HepG2 (cell line): ENCODE data around the gene CD37. TPM values are rescaled to one million over a fixed set of nuclear protein-coding genes. Genes with fewer than 3 reads are reported as not detected.

Experiments used
- AGO2 ChIP-seq: fragments of 200-400 bp; formaldehyde crosslinking; optimal IDR thresholded peaks from 2 replicates; pipeline ENCODE3; 2017; ENCODE audit warnings: mild to moderate bottlenecking, low read depth, low read length, moderate library complexity
- BRD4 ChIP-seq: sonication (generic); formaldehyde crosslinking; IDR thresholded peaks from 2 replicates; pipeline ENCODE4 v1.4.0; 2020; ENCODE audit warnings: missing genetic modification reagents
- CENPX ChIP-seq: sonication (generic); formaldehyde crosslinking; IDR thresholded peaks from 2 replicates; pipeline ENCODE4 v1.9.0; 2021; ENCODE audit warnings: mild to moderate bottlenecking, missing genetic modification reagents, moderate library complexity
- FOXP1 ChIP-seq, 2 experiments: fragments of 450-650 bp in 1 of 2; IDR thresholded peaks; 2 replicates each; pipeline ENCODE4 v1.6.1; 2017 to 2018; ENCODE audit warnings: antibody characterized with exemption in 1 of 2
- GLI4 ChIP-seq: sonication (generic); formaldehyde crosslinking; IDR thresholded peaks from 2 replicates; pipeline ENCODE4 v1.5.1; 2020; ENCODE audit warnings: missing genetic modification reagents, mild to moderate bottlenecking, moderate library complexity, borderline replicate concordance
- HCFC1 ChIP-seq: fragments of 150-350 bp; IDR thresholded peaks from 2 replicates; pipeline ENCODE4 v1.6.1; 2014; ENCODE audit warnings: low read depth, low read length
- HMGXB4 ChIP-seq, 2 experiments: sonication (generic) in 1 of 2; formaldehyde crosslinking in 1 of 2; IDR thresholded peaks; 2 replicates each; pipeline versions ENCODE4 v1.4.0 to v1.6.1; 2018 to 2020; ENCODE audit warnings: missing genetic modification reagents in 2 of 2, borderline replicate concordance in 1 of 2, low read depth in 1 of 2, mild to moderate bottlenecking in 1 of 2, missing biosample characterization in 1 of 2
- HOMEZ ChIP-seq: IDR thresholded peaks from 2 replicates; pipeline ENCODE4 v1.6.1; 2016; ENCODE audit warnings: low read depth
- KMT2B ChIP-seq: IDR thresholded peaks from 2 replicates; pipeline ENCODE4 v1.6.1; 2016; ENCODE audit warnings: missing genetic modification reagents, missing compliant biosample characterization
- LBX2 ChIP-seq: sonication (generic); formaldehyde crosslinking; IDR thresholded peaks from 2 replicates; pipeline ENCODE4 v1.5.0; 2020; ENCODE audit warnings: missing genetic modification reagents, mild to moderate bottlenecking, borderline replicate concordance
- NR2F2 ChIP-seq: IDR thresholded peaks from 2 replicates; pipeline ENCODE4 v1.6.1; 2012; ENCODE audit warnings: low read depth, inconsistent platforms, borderline replicate concordance
- PAWR ChIP-seq: sonication (generic); formaldehyde crosslinking; IDR thresholded peaks from 2 replicates; pipeline ENCODE4 v1.4.0; 2020; ENCODE audit warnings: missing genetic modification reagents, mild to moderate bottlenecking, borderline replicate concordance
- RFXAP ChIP-seq: sonication (generic); formaldehyde crosslinking; IDR thresholded peaks from 2 replicates; pipeline ENCODE4 v1.4.0; 2020; ENCODE audit warnings: missing genetic modification reagents, borderline replicate concordance
- RORA ChIP-seq: sonication (generic); formaldehyde crosslinking; IDR thresholded peaks from 2 replicates; pipeline ENCODE4 v1.5.0; 2020; ENCODE audit warnings: mild to moderate bottlenecking, missing genetic modification reagents, moderate library complexity
- RXRA ChIP-seq: sonication (generic); formaldehyde crosslinking; IDR thresholded peaks from 2 replicates; pipeline ENCODE4 v1.5.1; 2020; ENCODE audit warnings: missing genetic modification reagents
- SIN3A ChIP-seq: IDR thresholded peaks from 2 replicates; pipeline ENCODE4 v1.6.1; 2011; ENCODE audit warnings: low read depth, mild to moderate bottlenecking, control low read depth, low read length, borderline replicate concordance
- SNAPC5 ChIP-seq: sonication (generic); formaldehyde crosslinking; IDR thresholded peaks from 2 replicates; pipeline ENCODE4 v1.8.1; 2023; ENCODE audit warnings: mild to moderate bottlenecking, missing genetic modification reagents, borderline replicate concordance
- YY1 ChIP-seq: IDR thresholded peaks from 2 replicates; pipeline ENCODE4 v1.6.1; 2011; ENCODE audit warnings: low read length, low read depth, moderate library complexity, mild to moderate bottlenecking; ENCODE audit not compliant: insufficient read depth, insufficient replicate concordance
- ZFP36L1 ChIP-seq: sonication (generic); formaldehyde crosslinking; IDR thresholded peaks from 2 replicates; pipeline ENCODE4 v1.8.0; 2022; ENCODE audit warnings: mild to moderate bottlenecking, missing genetic modification reagents, moderate library complexity
- ZFX ChIP-seq: sonication (generic); formaldehyde crosslinking; IDR thresholded peaks from 2 replicates; pipeline ENCODE4 v1.4.0; 2020; ENCODE audit warnings: mild to moderate bottlenecking, low read depth, missing genetic modification reagents, moderate library complexity
- ZNF121 ChIP-seq: sonication (generic); formaldehyde crosslinking; IDR thresholded peaks from 2 replicates; pipeline ENCODE4 v1.5.0; 2020; ENCODE audit warnings: mild to moderate bottlenecking, missing genetic modification reagents
- ZNF143 ChIP-seq: sonication (generic); formaldehyde crosslinking; IDR thresholded peaks from 2 replicates; pipeline ENCODE4 v1.4.0; 2020; ENCODE audit warnings: missing genetic modification reagents
- ZNF205 ChIP-seq: IDR thresholded peaks from 2 replicates; pipeline ENCODE4 v1.6.1; 2018; ENCODE audit warnings: missing biosample characterization, missing genetic modification reagents
- ZNF331 ChIP-seq: sonication (generic); formaldehyde crosslinking; IDR thresholded peaks from 2 replicates; pipeline ENCODE4 v1.4.0; 2020; ENCODE audit warnings: missing genetic modification reagents
- ZNF432 ChIP-seq: sonication (generic); formaldehyde crosslinking; IDR thresholded peaks from 2 replicates; pipeline ENCODE4 v1.5.0; 2020; ENCODE audit warnings: missing genetic modification reagents, mild to moderate bottlenecking, borderline replicate concordance
- ZNF652 ChIP-seq: IDR thresholded peaks from 2 replicates; pipeline ENCODE4 v1.6.1; 2016; ENCODE audit warnings: low read depth, borderline replicate concordance
- polyA plus RNA-seq, 8 experiments: library from polyadenylated mRNA; depleted of rRNA in 3 of 8; stranded (reverse) in 7 of 8; unstranded in 1 of 8; fragments of >200 nt; fragmentation: Illumina TruSeq in 4 of 8; extraction: Trizol in 4 of 8; gene quantifications; 2 replicates each; pipeline versions ENCODE4 v1.2.1 to v1.2.3, GENCODE V29; 2011 to 2016; ENCODE audit warnings: low read depth in 4 of 8, missing spikeins in 1 of 8, mixed read lengths in 1 of 8; ENCODE audit not compliant: insufficient read depth in 1 of 8
- total RNA-seq, 5 experiments: library from RNA; depleted of rRNA; stranded (reverse); fragments of >200 nt; fragmentation: Illumina TruSeq; extraction: Trizol; gene quantifications; 2 replicates each; pipeline ENCODE4 v1.2.3, GENCODE V29; 2016; ENCODE audit warnings: low read depth in 1 of 5
- TF ChIP-seq, protein P1 (sequence below): fragments of 450-650 bp; IDR thresholded peaks from 2 replicates; pipeline ENCODE4 v1.6.1; 2016

The CD37 gene
- total and polyA plus RNA-seq, 2 of the 13 experiments (the other 11 are each of a cell fraction or from before 2014, with no cell fraction given), result not detected

GRCh38 chr19:49331616-49332055 is 3.6 kb upstream of the CD37 start (continued):
- TF ChIP-seq CENPX (CRISPR knock-in tag) (no peak), SNAPC5 (CRISPR knock-in tag) (no peak), BRD4 (CRISPR knock-in tag) (no peak), RFXAP (no peak), SIN3A (no peak), LBX2 (CRISPR knock-in tag) (no peak), PAWR (CRISPR knock-in tag) (no peak), ZFX (no peak), ZNF121 (CRISPR knock-in tag) (no peak), FOXP1 (IDR thresholded peaks at IDR 0.05) (no peak), FOXP1 (CRISPR knock-in tag; IDR thresholded peaks at IDR 0.05) (no peak), YY1 (peak; percentile 42), RXRA (no peak), GLI4 (no peak), RORA (CRISPR knock-in tag) (no peak), ZNF331 (CRISPR knock-in tag) (0 out of 2 replicates have a peak, but pooled peaks have one; percentile 46), NR2F2 (no peak), ZNF652 (peak; percentile 30; the same call in 1 of the 2 replicates), HMGXB4 (CRISPR knock-in tag; IDR thresholded peaks at IDR 0.05; ENCODE audit: borderline replicate concordance in 1 of 2, low read depth in 1 of 2) (no peak), ZNF143 (peak; percentile 93), ZFP36L1 (CRISPR knock-in tag) (peak; percentile 39; the same call in 1 of the 2 replicates), HOMEZ (CRISPR knock-in tag) (peak; percentile 18; the same call in 1 of the 2 replicates), AGO2 (no peak), ZNF205 (0 out of 2 replicates have a peak, but pooled peaks have one; percentile 35), ZNF432 (CRISPR knock-in tag) (no peak), HCFC1 (peak; percentile 80), KMT2B (no peak)
- TF ChIP-seq, protein P1, sequence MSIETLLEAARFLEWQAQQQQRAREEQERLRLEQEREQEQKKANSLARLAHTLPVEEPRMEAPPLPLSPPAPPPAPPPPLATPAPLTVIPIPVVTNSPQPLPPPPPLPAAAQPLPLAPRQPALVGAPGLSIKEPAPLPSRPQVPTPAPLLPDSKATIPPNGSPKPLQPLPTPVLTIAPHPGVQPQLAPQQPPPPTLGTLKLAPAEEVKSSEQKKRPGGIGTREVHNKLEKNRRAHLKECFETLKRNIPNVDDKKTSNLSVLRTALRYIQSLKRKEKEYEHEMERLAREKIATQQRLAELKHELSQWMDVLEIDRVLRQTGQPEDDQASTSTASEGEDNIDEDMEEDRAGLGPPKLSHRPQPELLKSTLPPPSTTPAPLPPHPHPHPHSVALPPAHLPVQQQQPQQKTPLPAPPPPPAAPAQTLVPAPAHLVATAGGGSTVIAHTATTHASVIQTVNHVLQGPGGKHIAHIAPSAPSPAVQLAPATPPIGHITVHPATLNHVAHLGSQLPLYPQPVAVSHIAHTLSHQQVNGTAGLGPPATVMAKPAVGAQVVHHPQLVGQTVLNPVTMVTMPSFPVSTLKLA, result no peak
